ENCODE results near the gene MBP.

The MBP gene

GRCh38 chr18:77054288-77054605, 78.3 kb downstream of the MBP start:
- TF ChIP-seq POLR2A (IDR thresholded peaks at IDR 0.05; ENCODE audit: low read depth, low read length) (no peak), TAF1 (IDR thresholded peaks at IDR 0.05; ENCODE audit: borderline replicate concordance, low read depth, low read length) (no peak), POLR2AphosphoS5 (IDR thresholded peaks at IDR 0.05; ENCODE audit: low read depth, low read length) (no peak)
- no peak for DNase-seq (ENCODE audit: insufficient read length)
- no peak for FAIRE-seq

- no peak for TF ChIP-seq POLR2A (IDR thresholded peaks at IDR 0.05; ENCODE audit: low read depth, low read length)
- TF ChIP-seq POLR2AphosphoS5 (IDR thresholded peaks at IDR 0.05; ENCODE audit: low read depth, low read length): no peak
- DNase-seq (ENCODE audit: insufficient read length) (no peak), FAIRE-seq (no peak)
These were observed 78.8 kb downstream of the MBP start for GRCh38 chr18:77053616-77054287.

- DNase-seq (ENCODE audit: insufficient read length) (no peak), FAIRE-seq (no peak)
- no peak for TF ChIP-seq TAF1 (IDR thresholded peaks at IDR 0.05; ENCODE audit: borderline replicate concordance, low read depth, low read length)
- TF ChIP-seq POLR2AphosphoS5 (IDR thresholded peaks at IDR 0.05; ENCODE audit: low read depth, low read length): no peak
- no peak for TF ChIP-seq POLR2A (IDR thresholded peaks at IDR 0.05; ENCODE audit: low read depth, low read length)
These were observed 79.6 kb downstream of the MBP start for GRCh38 chr18:77052983-77053309.

GRCh38 chr18:77052297-77052982, 80.1 kb downstream of the MBP start:
- DNase-seq (ENCODE audit: insufficient read length) (no peak), FAIRE-seq (no peak)
- TF ChIP-seq POLR2AphosphoS5 (IDR thresholded peaks at IDR 0.05; ENCODE audit: low read depth, low read length) (no peak), POLR2A (IDR thresholded peaks at IDR 0.05; ENCODE audit: low read depth, low read length) (no peak), TAF1 (IDR thresholded peaks at IDR 0.05; ENCODE audit: borderline replicate concordance, low read depth, low read length) (no peak)

GRCh38 chr18:77051581-77052296, 80.8 kb downstream of the MBP start:
- FAIRE-seq (no peak), DNase-seq (ENCODE audit: insufficient read length) (no peak)
- TF ChIP-seq POLR2A (IDR thresholded peaks at IDR 0.05; ENCODE audit: low read depth, low read length): no peak
- no peak for TF ChIP-seq TAF1 (IDR thresholded peaks at IDR 0.05; ENCODE audit: borderline replicate concordance, low read depth, low read length)
- TF ChIP-seq POLR2AphosphoS5 (IDR thresholded peaks at IDR 0.05; ENCODE audit: low read depth, low read length): no peak

- no peak for FAIRE-seq
These were observed 82.6 kb downstream of the MBP start for GRCh38 chr18:77049938-77050337.

GRCh38 chr18:77047803-77048419, 84.7 kb downstream of the MBP start:
- FAIRE-seq: no peak
- TF ChIP-seq TAF1 (IDR thresholded peaks at IDR 0.05; ENCODE audit: borderline replicate concordance, low read depth, low read length) (no peak), POLR2AphosphoS5 (IDR thresholded peaks at IDR 0.05; ENCODE audit: low read depth, low read length) (no peak), POLR2A (IDR thresholded peaks at IDR 0.05; ENCODE audit: low read depth, low read length) (no peak)

More at GRCh38 chr18:77049938-77050337, 82.6 kb downstream of the MBP start:
- no peak for DNase-seq (ENCODE audit: insufficient read length)
- no peak for TF ChIP-seq POLR2AphosphoS5 (IDR thresholded peaks at IDR 0.05; ENCODE audit: low read depth, low read length)
- TF ChIP-seq TAF1 (IDR thresholded peaks at IDR 0.05; ENCODE audit: borderline replicate concordance, low read depth, low read length): no peak
- TF ChIP-seq POLR2A (IDR thresholded peaks at IDR 0.05; ENCODE audit: low read depth, low read length): no peak

GRCh38 chr18:77046994-77047393, 85.6 kb downstream of the MBP start:
- DNase-seq (ENCODE audit: insufficient read length) (no peak), FAIRE-seq (no peak)
- TF ChIP-seq POLR2AphosphoS5 (IDR thresholded peaks at IDR 0.05; ENCODE audit: low read depth, low read length): no peak

More at GRCh38 chr18:77047803-77048419, 84.7 kb downstream of the MBP start:
- DNase-seq (ENCODE audit: insufficient read length): no peak

GRCh38 chr18:77046409-77046808, 86.2 kb downstream of the MBP start:
- FAIRE-seq: no peak
- DNase-seq (ENCODE audit: insufficient read length): no peak
- TF ChIP-seq POLR2A (IDR thresholded peaks at IDR 0.05; ENCODE audit: low read depth, low read length) (no peak), TAF1 (IDR thresholded peaks at IDR 0.05; ENCODE audit: borderline replicate concordance, low read depth, low read length) (no peak), POLR2AphosphoS5 (IDR thresholded peaks at IDR 0.05; ENCODE audit: low read depth, low read length) (no peak)

- FAIRE-seq (no peak), DNase-seq (ENCODE audit: insufficient read length) (no peak)
- TF ChIP-seq POLR2AphosphoS5 (IDR thresholded peaks at IDR 0.05; ENCODE audit: low read depth, low read length): no peak
These were observed 86.9 kb downstream of the MBP start for GRCh38 chr18:77045677-77046076.

- TF ChIP-seq POLR2AphosphoS5 (IDR thresholded peaks at IDR 0.05; ENCODE audit: low read depth, low read length): no peak
- TF ChIP-seq TAF1 (IDR thresholded peaks at IDR 0.05; ENCODE audit: borderline replicate concordance, low read depth, low read length): no peak
- no peak for TF ChIP-seq POLR2A (IDR thresholded peaks at IDR 0.05; ENCODE audit: low read depth, low read length)
- FAIRE-seq: no peak
- no peak for DNase-seq (ENCODE audit: insufficient read length)
These were observed 87.5 kb downstream of the MBP start for GRCh38 chr18:77044866-77045664.

Data from GM12892 (cell line).